ENCODE measurements around the gene ROGDI. TPM values are rescaled to one million over a fixed set of nuclear protein-coding genes. Genes with fewer than 3 reads are reported as not detected.

ROGDI gene
- total and polyA plus RNA-seq, 10 of the 15 experiments (the other 5 are each of a cell fraction or from before 2014, with no cell fraction given): 0.40 to 23.5 (median 12.3) TPM

DNA sequence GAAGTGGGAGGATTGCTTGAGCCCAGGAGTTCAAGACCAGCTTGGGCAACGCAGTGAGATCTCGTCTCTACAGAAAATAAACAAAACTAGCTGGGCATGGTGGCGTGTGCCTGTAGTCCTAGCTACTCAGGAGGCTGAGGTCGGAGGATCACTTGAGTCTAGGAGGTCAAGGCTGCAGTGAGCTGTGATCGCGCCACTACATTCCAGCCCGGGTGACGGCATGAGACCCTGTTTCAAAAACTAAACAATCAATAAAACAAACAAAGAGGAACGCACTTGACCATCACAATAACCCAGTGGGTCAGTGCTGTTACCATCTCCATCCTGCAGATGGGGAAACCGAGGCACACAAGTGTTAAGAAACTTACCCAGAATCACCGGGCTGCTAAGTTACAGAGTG lies 49.2 kb downstream of the ROGDI start:
- no peak for FAIRE-seq
- WGBS (ENCODE audit: insufficient coverage, insufficient replicate concordance, low lambda C conversion rate, missing lambda C conversion rate): 93% methylated on average over 11 of the region's 11 CpGs
- intact Hi-C loops (cut with micrococcal nuclease; ENCODE audit: unreplicated experiment) (no loop called here), in situ Hi-C loops (cut with MboI) (no loop called here)
- ChIA-PET RAD21 (ENCODE audit: unreplicated experiment) (no interaction called here), SMC1A (ENCODE audit: uncharacterized antibody, unreplicated experiment) (no interaction called here), CTCF (no interaction called here), POLR2A (no interaction called here)
- H3K27me3 ChIP-seq (replicated peaks in 1 of 2; ENCODE audit: control insufficient read depth in 2 of 2, insufficient read depth in 2 of 2, low read length in 1 of 2): no peaks in the 10 kb centered on the region
- H3K4me3 ChIP-seq: no peak overlapping the region
- peaks cover 4% of the 10 kb centered on the region; the same call in 1 of the 3 replicates for H3K9me3 ChIP-seq (replicated peaks; ENCODE audit: control insufficient read depth, insufficient read depth, low read length)
- H3K4me2 ChIP-seq (ENCODE audit: control insufficient read depth, insufficient read depth): no peak overlapping the region
- DNase-seq (ENCODE audit: low read depth, low spot score): no peak
- BruUV-seq (replicated peaks): no TSS peak
- H3K4me1 ChIP-seq (ENCODE audit: control insufficient read depth, insufficient read depth, low read length): peaks cover 12% of the 10 kb centered on the region
- no peaks in the 10 kb centered on the region for H3K79me2 ChIP-seq (ENCODE audit: control insufficient read depth, insufficient read depth, low read length)
- no peaks in the 10 kb centered on the region for H4K20me1 ChIP-seq (ENCODE audit: control insufficient read depth, insufficient read depth)
- H3K36me3 ChIP-seq (ENCODE audit: control insufficient read depth in 2 of 2, insufficient read depth in 2 of 2, low read length in 1 of 2): peaks cover 8 to 17% of the 10 kb centered on the region in 2 experiments
- no peak overlapping the region for H3K27ac ChIP-seq (ENCODE audit: control insufficient read depth, insufficient read depth)
- TF ChIP-seq KLF5 (IDR thresholded peaks at IDR 0.05; ENCODE audit: partially characterized antibody) (no peak), NBN (IDR thresholded peaks at IDR 0.05) (no peak), ZNF274 (IDR thresholded peaks at IDR 0.05; ENCODE audit: insufficient read depth, insufficient read length) (no peak), CREM (IDR thresholded peaks at IDR 0.05; ENCODE audit: low read depth) (no peak), ATF7 (IDR thresholded peaks at IDR 0.05; ENCODE audit: low read depth) (no peak), EED (IDR thresholded peaks at IDR 0.05; ENCODE audit: low read depth) (no peak), CHD2 (IDR thresholded peaks at IDR 0.05; ENCODE audit: borderline replicate concordance, low read depth, low read length) (no peak), HCFC1 (IDR thresholded peaks at IDR 0.05; ENCODE audit: low read length) (no peak)
- TF ChIP-seq, protein P1, sequence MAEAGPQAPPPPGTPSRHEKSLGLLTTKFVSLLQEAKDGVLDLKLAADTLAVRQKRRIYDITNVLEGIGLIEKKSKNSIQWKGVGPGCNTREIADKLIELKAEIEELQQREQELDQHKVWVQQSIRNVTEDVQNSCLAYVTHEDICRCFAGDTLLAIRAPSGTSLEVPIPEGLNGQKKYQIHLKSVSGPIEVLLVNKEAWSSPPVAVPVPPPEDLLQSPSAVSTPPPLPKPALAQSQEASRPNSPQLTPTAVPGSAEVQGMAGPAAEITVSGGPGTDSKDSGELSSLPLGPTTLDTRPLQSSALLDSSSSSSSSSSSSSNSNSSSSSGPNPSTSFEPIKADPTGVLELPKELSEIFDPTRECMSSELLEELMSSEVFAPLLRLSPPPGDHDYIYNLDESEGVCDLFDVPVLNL (IDR thresholded peaks at IDR 0.05; ENCODE audit: low read depth, low read length): no peak
- TF ChIP-seq, protein P2, sequence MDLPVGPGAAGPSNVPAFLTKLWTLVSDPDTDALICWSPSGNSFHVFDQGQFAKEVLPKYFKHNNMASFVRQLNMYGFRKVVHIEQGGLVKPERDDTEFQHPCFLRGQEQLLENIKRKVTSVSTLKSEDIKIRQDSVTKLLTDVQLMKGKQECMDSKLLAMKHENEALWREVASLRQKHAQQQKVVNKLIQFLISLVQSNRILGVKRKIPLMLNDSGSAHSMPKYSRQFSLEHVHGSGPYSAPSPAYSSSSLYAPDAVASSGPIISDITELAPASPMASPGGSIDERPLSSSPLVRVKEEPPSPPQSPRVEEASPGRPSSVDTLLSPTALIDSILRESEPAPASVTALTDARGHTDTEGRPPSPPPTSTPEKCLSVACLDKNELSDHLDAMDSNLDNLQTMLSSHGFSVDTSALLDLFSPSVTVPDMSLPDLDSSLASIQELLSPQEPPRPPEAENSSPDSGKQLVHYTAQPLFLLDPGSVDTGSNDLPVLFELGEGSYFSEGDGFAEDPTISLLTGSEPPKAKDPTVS (IDR thresholded peaks at IDR 0.05; ENCODE audit: low read depth, low read length): no peak
- TF ChIP-seq, protein P3, sequence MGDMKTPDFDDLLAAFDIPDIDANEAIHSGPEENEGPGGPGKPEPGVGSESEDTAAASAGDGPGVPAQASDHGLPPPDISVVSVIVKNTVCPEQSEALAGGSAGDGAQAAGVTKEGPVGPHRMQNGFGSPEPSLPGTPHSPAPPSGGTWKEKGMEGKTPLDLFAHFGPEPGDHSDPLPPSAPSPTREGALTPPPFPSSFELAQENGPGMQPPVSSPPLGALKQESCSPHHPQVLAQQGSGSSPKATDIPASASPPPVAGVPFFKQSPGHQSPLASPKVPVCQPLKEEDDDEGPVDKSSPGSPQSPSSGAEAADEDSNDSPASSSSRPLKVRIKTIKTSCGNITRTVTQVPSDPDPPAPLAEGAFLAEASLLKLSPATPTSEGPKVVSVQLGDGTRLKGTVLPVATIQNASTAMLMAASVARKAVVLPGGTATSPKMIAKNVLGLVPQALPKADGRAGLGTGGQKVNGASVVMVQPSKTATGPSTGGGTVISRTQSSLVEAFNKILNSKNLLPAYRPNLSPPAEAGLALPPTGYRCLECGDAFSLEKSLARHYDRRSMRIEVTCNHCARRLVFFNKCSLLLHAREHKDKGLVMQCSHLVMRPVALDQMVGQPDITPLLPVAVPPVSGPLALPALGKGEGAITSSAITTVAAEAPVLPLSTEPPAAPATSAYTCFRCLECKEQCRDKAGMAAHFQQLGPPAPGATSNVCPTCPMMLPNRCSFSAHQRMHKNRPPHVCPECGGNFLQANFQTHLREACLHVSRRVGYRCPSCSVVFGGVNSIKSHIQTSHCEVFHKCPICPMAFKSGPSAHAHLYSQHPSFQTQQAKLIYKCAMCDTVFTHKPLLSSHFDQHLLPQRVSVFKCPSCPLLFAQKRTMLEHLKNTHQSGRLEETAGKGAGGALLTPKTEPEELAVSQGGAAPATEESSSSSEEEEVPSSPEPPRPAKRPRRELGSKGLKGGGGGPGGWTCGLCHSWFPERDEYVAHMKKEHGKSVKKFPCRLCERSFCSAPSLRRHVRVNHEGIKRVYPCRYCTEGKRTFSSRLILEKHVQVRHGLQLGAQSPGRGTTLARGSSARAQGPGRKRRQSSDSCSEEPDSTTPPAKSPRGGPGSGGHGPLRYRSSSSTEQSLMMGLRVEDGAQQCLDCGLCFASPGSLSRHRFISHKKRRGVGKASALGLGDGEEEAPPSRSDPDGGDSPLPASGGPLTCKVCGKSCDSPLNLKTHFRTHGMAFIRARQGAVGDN (IDR thresholded peaks at IDR 0.05): no peak
- TF ChIP-seq, protein P4, sequence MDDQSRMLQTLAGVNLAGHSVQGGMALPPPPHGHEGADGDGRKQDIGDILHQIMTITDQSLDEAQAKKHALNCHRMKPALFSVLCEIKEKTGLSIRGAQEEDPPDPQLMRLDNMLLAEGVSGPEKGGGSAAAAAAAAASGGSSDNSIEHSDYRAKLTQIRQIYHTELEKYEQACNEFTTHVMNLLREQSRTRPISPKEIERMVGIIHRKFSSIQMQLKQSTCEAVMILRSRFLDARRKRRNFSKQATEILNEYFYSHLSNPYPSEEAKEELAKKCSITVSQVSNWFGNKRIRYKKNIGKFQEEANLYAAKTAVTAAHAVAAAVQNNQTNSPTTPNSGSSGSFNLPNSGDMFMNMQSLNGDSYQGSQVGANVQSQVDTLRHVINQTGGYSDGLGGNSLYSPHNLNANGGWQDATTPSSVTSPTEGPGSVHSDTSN (IDR thresholded peaks at IDR 0.05; ENCODE audit: insufficient replicate concordance, low read depth, low read length): no peak
- no peak overlapping the region for H2AFZ ChIP-seq (ENCODE audit: control insufficient read depth, low read depth, low read length)
- no peak for ATAC-seq
- no peak overlapping the region for H3K9ac ChIP-seq (ENCODE audit: control insufficient read depth, insufficient read depth, low read length)
